ENCODE measurements around the gene CD226.

DNA sequence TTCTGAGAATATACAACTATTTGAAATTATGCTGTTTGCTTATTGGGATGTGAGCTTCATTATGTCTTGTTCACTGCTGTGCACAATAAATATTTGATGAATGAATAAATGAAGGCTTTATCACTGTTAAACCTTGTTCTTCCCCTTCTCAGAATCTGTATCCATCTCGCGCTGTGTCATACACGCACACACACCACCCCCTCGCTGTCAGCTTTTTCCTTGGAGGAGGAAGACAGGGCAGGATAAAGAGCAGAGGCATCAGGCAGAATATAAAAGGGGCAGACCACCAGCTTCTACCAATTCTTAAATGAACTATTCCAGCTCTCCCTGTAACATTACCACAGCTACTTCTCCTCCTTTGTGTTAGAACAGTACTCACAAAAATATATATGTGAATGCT, 75.0 kb downstream of the CD226 start:
- no peak for TF ChIP-seq POLR2A (IDR thresholded peaks at IDR 0.05; ENCODE audit: low read depth, low read length)
- TF ChIP-seq TAF1 (IDR thresholded peaks at IDR 0.05; ENCODE audit: borderline replicate concordance, low read depth, low read length), result no peak
- no peak for TF ChIP-seq POLR2AphosphoS5 (IDR thresholded peaks at IDR 0.05; ENCODE audit: low read depth, low read length)
